Adrenal gland (tissue), 12 donors: ENCODE results near the gene CNKSR3. TPM values are rescaled to one million over a fixed set of nuclear protein-coding genes. Genes with fewer than 3 reads are reported as not detected.

Experiments
- DNase-seq, 7 donors: peaks; one replicate each; pipeline ENCODE4 v3.0.0-alpha.2; 2019 to 2020
- H3K27ac ChIP-seq, 5 donors: fragments of 200-600 bp; sonication (generic) in 4 of 5; 1 replicate in 3 of 5; 2 replicates in 2 of 5; pipeline versions ENCODE4 v1.5.1 to v1.8.0; 2016 to 2020; ENCODE audit warnings: mild to moderate bottlenecking in 1 of 5
- H3K27me3 ChIP-seq: fragments of 200-600 bp; 2 replicates; pipeline ENCODE4 v1.8.0; 2021
- H3K36me3 ChIP-seq, 2 donors: fragments of 200-600 bp; replicated peaks in 1 of 2; 1 replicate in 1 of 2; 2 replicates in 1 of 2; pipeline versions ENCODE4 v1.5.1 to v1.8.0; 2018 to 2022
- H3K4me1 ChIP-seq, 2 donors: fragments of 200-600 bp; replicated peaks in 1 of 2; 1 replicate in 1 of 2; 2 replicates in 1 of 2; pipeline versions ENCODE4 v1.5.1 to v1.8.0; 2018 to 2021
- H3K4me3 ChIP-seq, 4 donors: fragments of 200-600 bp; sonication (generic) in 3 of 4; one replicate each; pipeline ENCODE4 v1.5.1; 2016 to 2018
- H3K9me3 ChIP-seq, 3 donors: fragments of 200-600 bp; sonication (generic) in 1 of 3; replicated peaks in 1 of 3; 1 replicate in 2 of 3; 2 replicates in 1 of 3; pipeline versions ENCODE4 v1.5.1 to v1.8.0; 2016 to 2021
- CTCF ChIP-seq, 6 experiments: fragments of 450-650 bp in 4 of 6; fragments of 200-600 bp in 2 of 6; sonication (generic) in 1 of 6; IDR thresholded peaks; 1 replicate in 5 of 6; 2 replicates in 1 of 6; pipeline versions ENCODE4 v1.5.1 to v1.8.0; 2016 to 2021; ENCODE audit warnings: antibody characterized with exemption in 6 of 6, mild to moderate bottlenecking in 2 of 6, moderate library complexity in 1 of 6
- POLR2A ChIP-seq, 2 donors: fragments of 450-650 bp; IDR thresholded peaks; one replicate each; pipeline ENCODE4 v1.6.1; 2017; ENCODE audit warnings: antibody characterized with exemption in 2 of 2, mild to moderate bottlenecking in 2 of 2, moderate library complexity in 1 of 2
- WGBS, 4 donors: extraction: QIAGEN DNeasy Blood & Tissue Kit in 2 of 4; methylation state at CpG; one replicate each; pipeline versions ENCODE4 v1.1.5 to v1.1.7; 2013 to 2017; 5-methylcytosine and 5-hydroxymethylcytosine counted together
- intact Hi-C, 2 donors: fragments of 100-400 bp; cut with DNase I; formaldehyde crosslinking; loops; one replicate each; pipeline versions ENCODE4 v1.14.1 to v1.15.0; 2022 to 2023
- polyA plus RNA-seq, 3 donors: library from polyadenylated mRNA; stranded (reverse); fragments of 200-250 nt in 2 of 3; fragments of 350-450 nt in 1 of 3; fragmentation: Illumina TruSeq in 1 of 3; extraction: RNeasy Lipid Tissue Mini Kit (QIAGEN cat#74804) in 1 of 3; gene quantifications; one replicate each; pipeline ENCODE4 v1.2.3, GENCODE V29; 2013 to 2014
- total RNA-seq, 9 donors: library from RNA; depleted of rRNA in 4 of 9; stranded (reverse); fragments of >200 nt in 4 of 9; fragments of 120-200 nt in 1 of 9; fragmentation: NEBNext Ultra II Directional in 1 of 9; extraction: Animal tissue kit (Norgen Biotek cat#: 25700) in 1 of 9; gene quantifications; one replicate each; pipeline versions ENCODE4 v1.1.0 to v1.2.4, GENCODE V29; 2013 to 2023
- donor health status: healthy with polysubstance abuse.
- donor health status: Bipolar disorder and iron deficiency.
- donor health status: DM: yes; HTN: yes; CAD: no.
- donor health status: DM: no; HTN: no; CAD: no.
- donor health status: DM: no; HTN: no; CAD: no.
- donor health status: DM: yes; HTN: yes; CAD: no.

CNKSR3 gene
- total and polyA plus RNA-seq, 12 donors: 1.1 to 10.7 (median 2.5) TPM

GRCh38 chr6:154476494-154476893, 34.0 kb downstream of the CNKSR3 start:
- no peak for DNase-seq
- intact Hi-C loops: no loop called here
- H3K4me1 ChIP-seq: no peaks in the 10 kb centered on the region
- no peak for TF ChIP-seq CTCF (IDR thresholded peaks at IDR 0.05)
- TF ChIP-seq POLR2A (IDR thresholded peaks at IDR 0.05): no peak
- no peak overlapping the region for H3K4me3 ChIP-seq
- H3K9me3 ChIP-seq: no peaks in the 10 kb centered on the region
- no peak overlapping the region for H3K27ac ChIP-seq
- 75 to 91% (median 85%) methylated on average over 4 of the region's 4 CpGs for WGBS, 4 donors
- H3K36me3 ChIP-seq: no peaks in the 10 kb centered on the region
- H3K27me3 ChIP-seq: no peaks in the 10 kb centered on the region

- Histone ChIP-seq H3K27me3 (no peaks in the 10 kb centered on the region), H3K4me3 (no peak overlapping the region), H3K9me3 (no peaks in the 10 kb centered on the region), H3K27ac (no peak overlapping the region), H3K4me1 (no peaks in the 10 kb centered on the region), H3K36me3 (no peaks in the 10 kb centered on the region)
- DNase-seq: peak in 5 of 7 donors; percentile 57 to 71 (median 64)
- no peak for TF ChIP-seq CTCF (IDR thresholded peaks at IDR 0.05)
- TF ChIP-seq POLR2A (IDR thresholded peaks at IDR 0.05): no peak
- WGBS, 4 donors: 81 to 89% (median 83%) methylated on average over 12 of the region's 12 CpGs
- intact Hi-C loops: no loop called here
Observed at GRCh38 chr6:154474648-154475428, 35.6 kb downstream of the CNKSR3 start.

- H3K4me1 ChIP-seq: no peaks in the 10 kb centered on the region
- H3K27ac ChIP-seq: no peak overlapping the region
- no peak overlapping the region for H3K4me3 ChIP-seq
- TF ChIP-seq CTCF (IDR thresholded peaks at IDR 0.05) (no peak), POLR2A (IDR thresholded peaks at IDR 0.05) (no peak)
- intact Hi-C loops: no loop called here
- no peaks in the 10 kb centered on the region for H3K27me3 ChIP-seq
- DNase-seq: no peak
- H3K36me3 ChIP-seq: no peaks in the 10 kb centered on the region
- H3K9me3 ChIP-seq: no peaks in the 10 kb centered on the region
- 86 to 94% (median 93%) methylated on average over 9 of the region's 9 CpGs for WGBS, 4 donors
Observed at GRCh38 chr6:154473324-154473723, 37.2 kb downstream of the CNKSR3 start.

GRCh38 chr6:154471609-154472362, 38.7 kb downstream of the CNKSR3 start:
- Histone ChIP-seq H3K9me3 (no peaks in the 10 kb centered on the region), H3K36me3 (no peaks in the 10 kb centered on the region), H3K4me1 (no peaks in the 10 kb centered on the region), H3K4me3 (no peak overlapping the region), H3K27me3 (no peaks in the 10 kb centered on the region), H3K27ac (no peak overlapping the region)
- intact Hi-C loops: no loop called here
- 70 to 87% (median 83%) methylated on average over 6 of the region's 6 CpGs for WGBS, 4 donors
- no peak for DNase-seq
- TF ChIP-seq CTCF (IDR thresholded peaks at IDR 0.05): no peak
- no peak for TF ChIP-seq POLR2A (IDR thresholded peaks at IDR 0.05)
